Measurements from ENCODE around the gene WNK1.

Gene WNK1

GRCh38 chr12:958588-959123 is 206.3 kb downstream of the WNK1 start:
- no peak for DNase-seq

Data from OCI-M1 (cell line).